ENCODE data around the gene EGFL7.

The EGFL7 gene

DNA sequence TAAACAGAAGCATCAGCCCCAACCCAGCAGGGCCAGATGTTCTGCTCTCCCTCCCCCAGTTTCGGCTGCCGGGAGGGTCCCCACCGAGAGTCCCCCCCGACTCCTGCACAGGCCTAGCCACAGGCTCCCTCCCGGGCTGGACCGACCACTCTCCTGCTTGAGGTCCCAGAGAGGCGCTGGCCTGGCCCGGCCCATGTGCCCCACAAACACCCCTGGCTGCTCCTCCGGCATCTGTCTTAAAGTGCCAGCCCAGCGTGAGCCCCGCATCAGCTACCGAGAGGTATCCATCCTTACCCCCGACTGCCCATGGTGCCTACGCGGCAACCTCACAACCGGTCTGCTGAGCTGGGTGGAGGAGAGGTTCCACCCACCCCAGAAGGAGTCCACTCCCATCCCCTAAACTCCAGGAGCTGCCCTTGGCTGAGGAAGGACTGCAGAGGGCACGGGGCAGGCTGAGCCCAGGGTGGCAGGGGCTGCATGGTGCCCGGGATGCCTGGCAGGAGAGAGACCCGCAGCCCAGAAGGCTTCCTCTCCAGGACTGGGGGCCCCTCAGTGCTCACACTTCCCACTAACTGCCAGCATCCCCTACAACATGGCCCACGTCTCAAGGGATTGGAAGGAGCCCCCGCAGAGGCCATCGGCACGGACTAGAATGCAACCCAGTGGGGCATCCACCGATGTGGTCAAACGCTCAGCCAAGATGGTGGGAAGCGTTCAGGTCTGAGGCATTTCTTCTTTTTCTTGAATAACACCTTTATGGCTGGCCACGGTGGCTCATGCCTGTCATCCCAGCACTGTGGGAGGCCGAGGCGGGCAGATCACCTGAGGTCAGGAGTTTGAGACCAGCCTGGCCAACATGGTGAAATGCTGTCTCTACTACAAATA lies 15.6 kb upstream of the EGFL7 start:
- Histone ChIP-seq H3K27me3 (no peaks in the 10 kb centered on the region), H3K36me3 (no peaks in the 10 kb centered on the region), H3K4me3 (ENCODE audit: low read depth, low read length) (no peak overlapping the region), H3K4me1 (peaks cover 12% of the 10 kb centered on the region), H3K9me3 (no peaks in the 10 kb centered on the region)
- TF ChIP-seq, protein P1, sequence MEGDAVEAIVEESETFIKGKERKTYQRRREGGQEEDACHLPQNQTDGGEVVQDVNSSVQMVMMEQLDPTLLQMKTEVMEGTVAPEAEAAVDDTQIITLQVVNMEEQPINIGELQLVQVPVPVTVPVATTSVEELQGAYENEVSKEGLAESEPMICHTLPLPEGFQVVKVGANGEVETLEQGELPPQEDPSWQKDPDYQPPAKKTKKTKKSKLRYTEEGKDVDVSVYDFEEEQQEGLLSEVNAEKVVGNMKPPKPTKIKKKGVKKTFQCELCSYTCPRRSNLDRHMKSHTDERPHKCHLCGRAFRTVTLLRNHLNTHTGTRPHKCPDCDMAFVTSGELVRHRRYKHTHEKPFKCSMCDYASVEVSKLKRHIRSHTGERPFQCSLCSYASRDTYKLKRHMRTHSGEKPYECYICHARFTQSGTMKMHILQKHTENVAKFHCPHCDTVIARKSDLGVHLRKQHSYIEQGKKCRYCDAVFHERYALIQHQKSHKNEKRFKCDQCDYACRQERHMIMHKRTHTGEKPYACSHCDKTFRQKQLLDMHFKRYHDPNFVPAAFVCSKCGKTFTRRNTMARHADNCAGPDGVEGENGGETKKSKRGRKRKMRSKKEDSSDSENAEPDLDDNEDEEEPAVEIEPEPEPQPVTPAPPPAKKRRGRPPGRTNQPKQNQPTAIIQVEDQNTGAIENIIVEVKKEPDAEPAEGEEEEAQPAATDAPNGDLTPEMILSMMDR (IDR thresholded peaks at IDR 0.05; ENCODE audit: low read depth, low read length), result no peak
- DNase-seq, result peak; percentile 14

DNA sequence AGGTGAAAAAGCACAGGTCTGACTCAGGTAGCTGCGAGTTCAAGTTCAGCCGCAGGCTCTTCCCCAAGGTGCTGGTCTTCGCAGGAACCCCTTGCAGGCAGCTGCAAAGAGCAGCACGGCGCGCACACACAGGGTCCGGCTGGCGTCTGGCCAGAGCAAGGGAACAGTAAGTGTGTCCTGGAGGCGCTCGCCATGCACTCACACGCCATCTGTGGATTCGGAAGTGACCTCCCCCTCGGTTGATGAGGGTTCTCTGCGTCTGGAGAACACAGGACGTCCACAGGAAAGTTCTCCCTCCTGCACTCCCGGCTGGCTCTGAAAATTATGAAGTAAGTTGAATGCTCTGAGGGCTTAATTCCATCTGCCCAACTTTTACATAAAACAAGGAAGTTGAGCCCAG lies 14.0 kb upstream of the EGFL7 start:
- Histone ChIP-seq H3K9me3 (no peaks in the 10 kb centered on the region), H3K27me3 (no peaks in the 10 kb centered on the region), H3K4me3 (ENCODE audit: low read depth, low read length) (no peak overlapping the region), H3K36me3 (no peaks in the 10 kb centered on the region), H3K4me1 (peaks cover 12% of the 10 kb centered on the region)
- peak; percentile 83 for DNase-seq
- TF ChIP-seq, protein P1 (IDR thresholded peaks at IDR 0.05; ENCODE audit: low read depth, low read length), result no peak

DNA sequence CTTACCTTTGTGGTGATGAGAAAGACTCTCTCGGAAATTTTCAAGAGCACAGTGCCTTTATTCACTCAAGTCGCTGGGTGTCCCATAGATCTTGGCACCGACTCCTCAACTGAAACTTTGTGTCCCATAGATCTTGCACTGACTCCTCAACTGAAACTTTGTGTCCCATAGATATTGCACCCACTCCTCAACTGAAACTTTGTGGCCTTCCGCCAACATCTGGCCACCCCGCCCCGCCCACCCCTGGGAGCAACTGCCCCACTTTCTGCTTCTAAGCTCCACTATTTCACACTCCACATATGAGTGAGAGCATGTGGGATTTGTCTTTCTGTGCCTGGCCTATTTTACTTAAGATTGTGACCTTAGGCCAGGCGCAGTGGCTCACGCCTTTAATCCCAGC lies 12.7 kb upstream of the EGFL7 start:
- Histone ChIP-seq H3K4me3 (ENCODE audit: low read depth, low read length) (no peak overlapping the region), H3K27me3 (no peaks in the 10 kb centered on the region), H3K4me1 (peaks cover 12% of the 10 kb centered on the region)

DNA sequence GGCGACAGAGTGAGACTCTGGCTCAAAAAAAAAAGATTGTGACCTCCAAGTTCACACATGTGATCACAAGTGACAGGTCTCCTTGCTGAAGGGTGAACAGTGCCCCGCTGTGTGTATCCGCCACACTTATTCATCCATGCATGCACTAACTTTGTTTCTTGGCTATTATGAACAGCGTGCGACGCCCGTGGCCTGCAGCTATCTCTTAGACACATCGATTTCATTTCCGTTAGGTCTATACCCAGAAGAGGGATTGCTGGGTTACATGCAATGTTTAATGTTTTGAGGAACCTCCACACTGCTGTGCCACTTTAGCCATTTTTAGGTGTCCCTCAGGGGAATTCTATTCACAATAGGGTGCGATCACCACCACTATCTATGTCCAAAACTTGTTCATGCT lies 12.1 kb upstream of the EGFL7 start:
- H3K36me3 ChIP-seq, result no peaks in the 10 kb centered on the region
- H3K4me1 ChIP-seq, result peaks cover 13% of the 10 kb centered on the region
- H3K9me3 ChIP-seq, result no peaks in the 10 kb centered on the region
- DNase-seq, result no peak
- no peak overlapping the region for H3K4me3 ChIP-seq (ENCODE audit: low read depth, low read length)
- H3K27me3 ChIP-seq, result no peaks in the 10 kb centered on the region
- TF ChIP-seq, protein P1 (IDR thresholded peaks at IDR 0.05; ENCODE audit: low read depth, low read length), result no peak

More for the DNA sequence above, 12.7 kb upstream of the EGFL7 start:
- no peak for DNase-seq
- TF ChIP-seq, protein P1 (IDR thresholded peaks at IDR 0.05; ENCODE audit: low read depth, low read length), result no peak
- Histone ChIP-seq H3K9me3 (no peaks in the 10 kb centered on the region), H3K36me3 (no peaks in the 10 kb centered on the region)

DNA sequence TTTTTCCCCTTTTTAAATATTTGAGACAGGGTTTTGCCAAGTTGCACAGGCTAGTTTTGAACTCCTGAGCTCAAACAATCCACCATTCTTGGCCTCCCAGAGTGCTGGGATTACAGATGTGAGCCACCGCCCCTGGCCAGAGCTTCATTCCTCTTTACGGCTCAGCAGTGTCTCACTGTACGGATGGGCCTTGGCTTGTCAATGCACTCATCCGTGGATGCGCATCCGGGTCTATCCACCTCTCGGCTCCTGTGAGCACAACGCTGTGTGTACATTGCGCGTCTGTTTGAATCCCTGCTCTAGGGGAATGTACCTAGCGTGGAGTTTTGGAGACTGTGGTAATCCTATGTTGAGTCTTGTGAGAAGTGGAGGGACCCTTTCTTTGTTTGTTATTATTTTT lies 10.9 kb upstream of the EGFL7 start:
- Histone ChIP-seq H3K36me3 (no peaks in the 10 kb centered on the region), H3K4me3 (ENCODE audit: low read depth, low read length) (no peak overlapping the region), H3K27me3 (no peaks in the 10 kb centered on the region), H3K9me3 (no peaks in the 10 kb centered on the region), H3K4me1 (peaks cover 8% of the 10 kb centered on the region)
- TF ChIP-seq, protein P1 (IDR thresholded peaks at IDR 0.05; ENCODE audit: low read depth, low read length), result no peak
- no peak for DNase-seq
